ENCODE results near the gene KHSRP. TPM values are rescaled to one million over a fixed set of nuclear protein-coding genes. Genes with fewer than 3 reads are reported as not detected.
A peak's percentile ranks its signal among the peaks of the same experiment; 100 is the strongest.

KHSRP gene
- total and polyA plus RNA-seq, 7 donors, result 63.9 to 232 (median 94.6) TPM

GRCh38 chr19:6393983-6394412 lies 30.6 kb downstream of the KHSRP start:
- TF ChIP-seq CTCF (IDR thresholded peaks at IDR 0.05), result no peak
- no peak for TF ChIP-seq POLR2A (IDR thresholded peaks at IDR 0.05)
- no peak for TF ChIP-seq POLR2AphosphoS5 (IDR thresholded peaks at IDR 0.05)
- no peak for TF ChIP-seq EP300 (IDR thresholded peaks at IDR 0.05)
- no peak for DNase-seq
- Histone ChIP-seq H3K36me3 (peaks cover 0 to 12% (median 7%) of the 10 kb centered on the region in 4 donors), H3K4me1 (peaks cover 0 to 17% (median 12%) of the 10 kb centered on the region in 4 donors), H3K27me3 (no peaks in the 10 kb centered on the region), H3K27ac (peak overlapping the region; percentile 88 to 97 (median 95)), H3K9me3 (no peaks in the 10 kb centered on the region), H3K4me3 (peak overlapping the region; percentile 69 to 93 (median 80))
- intact Hi-C loops (cut with DNase I), result loop anchor here (1.0 to 2.0 kb wide), 2 partner anchors 21 to 30 kb away; partner anchors contain the start of genes ALKBH7 and KHSRP
- 26 to 32% methylated on average over 14 of the region's 14 CpGs for WGBS, 2 donors

- H3K9me3 ChIP-seq, result no peaks in the 10 kb centered on the region
- peak within 1 kb of the TSS; percentile 88 to 97 (median 95) for H3K27ac ChIP-seq
- WGBS, 2 donors, result 0% methylated on average over 69 of the region's 69 CpGs
- peak; percentile 98 for DNase-seq
- H3K4me3 ChIP-seq, result peak within 1 kb of the TSS; percentile 69 to 93 (median 80)
- peaks cover 6 to 19% (median 11%) of the 10 kb centered on the region in 4 donors for H3K36me3 ChIP-seq
- peaks cover 0 to 17% (median 12%) of the 10 kb centered on the region in 4 donors for H3K4me1 ChIP-seq
- intact Hi-C loops (cut with DNase I), result loop anchor here (1.0 to 2.0 kb wide), 2 partner anchors 21 to 31 kb away; partner anchors contain the start of genes ALKBH7 and KHSRP
- H3K27me3 ChIP-seq, result no peaks in the 10 kb centered on the region
- TF ChIP-seq CTCF (IDR thresholded peaks at IDR 0.05) (no peak), EP300 (IDR thresholded peaks at IDR 0.05) (peak in 1 of 4 donors; percentile 30), POLR2A (IDR thresholded peaks at IDR 0.05) (peak in 1 of 2 donors; percentile 41), POLR2AphosphoS5 (IDR thresholded peaks at IDR 0.05) (peak in 3 of 4 donors; percentile 26 to 59 (median 44))
These were observed 31.3 kb downstream of the KHSRP start, which contains the start of gene GTF2F1 for GRCh38 chr19:6393074-6393982. GTF2F1 (minus strand) TSS chr19:6393164; CDS start chr19:6392995, 169 bp downstream.

GRCh38 chr19:6392221-6393073 lies 32.2 kb downstream of the KHSRP start:
- WGBS, 2 donors, result 7 to 8% methylated on average over 30 of the region's 30 CpGs
- intact Hi-C loops (cut with DNase I), result loop anchor here (1.0 to 2.0 kb wide), 2 partner anchors 20 to 32 kb away; partner anchors contain the start of genes ALKBH7 and KHSRP
- Histone ChIP-seq H3K27ac (peak overlapping the region; percentile 88 to 97 (median 95)), H3K4me3 (peak overlapping the region; percentile 69 to 93 (median 80)), H3K4me1 (peaks cover 0 to 17% (median 12%) of the 10 kb centered on the region in 4 donors), H3K36me3 (peaks cover 10 to 28% (median 19%) of the 10 kb centered on the region in 4 donors), H3K27me3 (no peaks in the 10 kb centered on the region), H3K9me3 (no peaks in the 10 kb centered on the region)
- TF ChIP-seq POLR2AphosphoS5 (IDR thresholded peaks at IDR 0.05) (no peak), EP300 (IDR thresholded peaks at IDR 0.05) (no peak), POLR2A (IDR thresholded peaks at IDR 0.05) (no peak), CTCF (IDR thresholded peaks at IDR 0.05) (no peak)
- DNase-seq, result no peak

- Histone ChIP-seq H3K4me3 (no peak overlapping the region), H3K27ac (no peak overlapping the region), H3K36me3 (peaks cover 36 to 77% (median 43%) of the 10 kb centered on the region in 4 donors), H3K27me3 (no peaks in the 10 kb centered on the region), H3K9me3 (no peaks in the 10 kb centered on the region), H3K4me1 (peaks cover 0 to 9% (median 7%) of the 10 kb centered on the region in 4 donors)
- DNase-seq, result no peak
- TF ChIP-seq CTCF (IDR thresholded peaks at IDR 0.05), result no peak
- TF ChIP-seq EP300 (IDR thresholded peaks at IDR 0.05), result no peak
- TF ChIP-seq POLR2AphosphoS5 (IDR thresholded peaks at IDR 0.05), result no peak
- 95% methylated on average over 19 of the region's 19 CpGs for WGBS, 2 donors
- intact Hi-C loops (cut with DNase I), result no loop called here
These were observed 37.2 kb downstream of the KHSRP start for GRCh38 chr19:6387372-6387771.
